Heart right ventricle (tissue), 16 donors: ENCODE results near the gene STMN1. TPM values are rescaled to one million over a fixed set of nuclear protein-coding genes. Genes with fewer than 3 reads are reported as not detected.
A peak's percentile ranks its signal among the peaks of the same experiment; 100 is the strongest.

ENCODE experiments used
- ATAC-seq, 8 donors: fragments of 200-7000 bp; cut with Tn5 transposase; one replicate each; pipeline ENCODE4 v1.9.1; 2020; ENCODE audit warnings: mild to moderate bottlenecking in 8 of 8, moderate library complexity in 8 of 8, moderate number of reproducible peaks in 1 of 8
- DNase-seq, 2 donors: peaks; one replicate each; pipeline ENCODE4 v3.0.0-alpha.2; 2020
- H3K27ac ChIP-seq, 10 donors: fragments of 200-600 bp; sonication (generic) in 2 of 10; one replicate each; pipeline versions ENCODE4 v1.5.0 to v1.8.0; 2020 to 2022; ENCODE audit warnings: mild to moderate bottlenecking in 3 of 10
- H3K27me3 ChIP-seq, 7 donors: fragments of 200-600 bp; one replicate each; pipeline ENCODE4 v1.8.0; 2021 to 2022; ENCODE audit warnings: mild to moderate bottlenecking in 2 of 7
- H3K36me3 ChIP-seq, 9 donors: fragments of 200-600 bp; sonication (generic) in 1 of 9; one replicate each; pipeline versions ENCODE4 v1.5.0 to v1.8.0; 2020 to 2022; ENCODE audit warnings: mild to moderate bottlenecking in 2 of 9
- H3K4me1 ChIP-seq, 9 donors: fragments of 200-600 bp; sonication (generic) in 1 of 9; one replicate each; pipeline versions ENCODE4 v1.5.0 to v1.8.0; 2020 to 2022; ENCODE audit warnings: mild to moderate bottlenecking in 4 of 9
- H3K4me3 ChIP-seq, 10 donors: fragments of 200-600 bp; sonication (generic) in 2 of 10; one replicate each; pipeline versions ENCODE4 v1.5.0 to v1.8.0; 2020 to 2022; ENCODE audit warnings: mild to moderate bottlenecking in 7 of 10, moderate library complexity in 2 of 10
- H3K9me3 ChIP-seq, 11 donors: fragments of 200-600 bp in 10 of 11; sonication (generic) in 2 of 11; one replicate each; pipeline versions ENCODE4 v1.5.0 to v1.8.0; 2013 to 2022; ENCODE audit warnings: mild to moderate bottlenecking in 2 of 11, control low read depth in 1 of 11, moderate library complexity in 1 of 11
- CTCF ChIP-seq, 9 donors: fragments of 200-600 bp; sonication (generic) in 2 of 9; IDR thresholded peaks; one replicate each; pipeline versions ENCODE4 v1.5.0 to v1.8.0; 2021 to 2022; ENCODE audit warnings: antibody characterized with exemption in 9 of 9, mild to moderate bottlenecking in 5 of 9, moderate library complexity in 1 of 9
- WGBS, 2 donors: extraction: QIAGEN DNeasy Blood & Tissue Kit; methylation state at CpG; one replicate each; pipeline ENCODE4 v1.1.7; 2013; ENCODE audit warnings: inconsistent platforms in 1 of 2; 5-methylcytosine and 5-hydroxymethylcytosine counted together
- intact Hi-C, 10 donors: fragments of 100-400 bp; cut with DNase I; formaldehyde crosslinking; loops; one replicate each; pipeline versions ENCODE4 v1.11.1 to v1.14.2; 2022
- polyA plus RNA-seq, 2 donors: library from polyadenylated mRNA; stranded (reverse); fragments of 200-250 nt; gene quantifications; one replicate each; pipeline ENCODE4 v1.2.3, GENCODE V29; 2013
- total RNA-seq, 10 donors: library from RNA; stranded (reverse); fragmentation: NEBNext Ultra II Directional in 3 of 10; extraction: Animal tissue kit (Norgen Biotek cat#: 25700) in 3 of 10; gene quantifications; one replicate each; pipeline versions ENCODE4 v1.2.1 to v1.2.4, GENCODE V29; 2021 to 2023
- donor health status: Arrhythmogenic right ventricular cardiomyopathy.
- donor health status: ischemic (EF 13 %, LVEDD 7.1; RV severe dilation, severe dysfunction).
- donor health status: healthy with polysubstance abuse.
- donor health status: DM: no; HTN: yes; CAD: no.
- donor health status: DM: no; HTN: no; CAD: no.
- donor health status: ischemic (EF 25% LVEDD 6.9; RV normal size, moderate dysfunction).
- donor health status: ischemic (EF 25% LVEDD 5.7; RV mildly dilated, moderate dysfunction).
- donor health status: healthy.
- donor health status: DM: yes; HTN: yes; CAD: no.
- donor health status: Ischemic cardiomyopathy.
- donor health status: ischemic (EF 35%, LVEDD 5.7; RV mildly dilated, moderate dysfunction).
- donor health status: nonischemic (EF 11% LVEDD 7.7; RV severe dilation, severe dysfunction).
- donor health status: DM: yes; HTN: yes; CAD: no.
- donor health status: PGD.
- donor health status: ischemic (EF 29% LVEDD 5.4; RV normal size, mild dysfunction).
- donor health status: nonischemic (EF 23%, LVEDD 6.1; RV moderate dilation, normal function).

STMN1 gene
- total and polyA plus RNA-seq, 12 donors = 16.0 to 85.7 (median 48.7) TPM

DNA sequence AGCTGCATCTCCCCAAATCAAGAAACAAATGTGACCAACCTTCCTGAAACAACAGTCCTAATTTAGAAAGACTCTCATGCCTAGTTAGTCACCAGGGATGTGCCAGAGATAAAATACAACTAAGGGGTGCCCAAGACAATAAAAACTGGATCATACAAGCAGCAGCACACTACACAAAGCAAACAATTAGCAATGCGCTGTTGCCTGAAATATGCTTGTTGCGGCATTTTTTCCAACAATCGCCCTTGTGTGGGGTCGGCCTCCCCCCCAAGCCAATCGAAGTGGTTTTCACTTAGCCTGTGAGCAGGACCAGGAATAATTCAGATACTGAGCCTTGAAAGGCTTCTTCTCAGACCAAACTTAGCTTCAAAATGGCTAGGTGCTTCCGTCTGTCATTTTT is 1.4 kb upstream of the STMN1 start:
- H3K4me3 ChIP-seq = no peak overlapping the region
- no peak for DNase-seq
- ATAC-seq = no peak
- WGBS, 2 donors = 91 to 93% methylated on average over 6 of the region's 6 CpGs
- no peaks in the 10 kb centered on the region for H3K27me3 ChIP-seq
- H3K9me3 ChIP-seq = no peaks in the 10 kb centered on the region
- peak overlapping the region in 3 of 10 donors; percentile 59 to 72 (median 64) for H3K27ac ChIP-seq
- TF ChIP-seq CTCF (IDR thresholded peaks at IDR 0.05) = no peak
- intact Hi-C loops = loop anchor here in 1 of 10 donors (5.0 kb wide), 1 partner anchor 80 kb away; no protein-coding TSS in a partner anchor
- peaks cover 9 to 41% (median 28%) of the 10 kb centered on the region in 9 donors for H3K4me1 ChIP-seq
- peaks cover 0 to 7% (median under 1%) of the 10 kb centered on the region in 9 donors for H3K36me3 ChIP-seq

DNA sequence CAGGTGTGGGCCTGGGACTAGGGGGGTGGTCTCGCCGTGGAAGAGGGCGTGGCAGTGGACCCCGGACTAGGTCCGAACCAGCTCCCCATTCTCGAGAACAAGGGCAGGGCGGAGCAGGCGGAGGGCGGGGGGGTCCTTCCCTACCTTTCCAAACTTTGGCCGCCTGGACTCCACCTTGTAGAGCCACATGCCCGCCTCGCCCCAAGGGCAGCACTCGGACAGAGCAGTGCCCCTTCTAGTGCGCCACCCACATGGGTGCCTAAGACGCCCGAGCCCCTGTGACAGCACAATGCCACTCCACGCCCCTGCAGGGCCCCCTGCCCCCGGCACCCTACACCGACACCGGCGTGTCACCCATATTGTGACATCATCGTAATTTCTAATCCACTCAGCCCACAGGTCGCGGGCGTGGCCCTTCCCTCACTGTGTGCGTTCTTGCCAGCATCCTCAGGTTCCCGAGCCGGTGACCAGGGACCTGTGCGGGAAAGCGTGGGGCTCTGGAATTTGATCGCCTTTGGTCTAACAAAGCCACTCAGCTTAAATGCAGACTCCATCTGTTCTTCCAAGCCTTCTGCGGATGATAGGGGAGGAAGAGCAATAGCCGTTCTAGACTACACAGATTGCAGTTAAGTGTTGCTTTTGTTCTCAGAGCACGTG is 553 bp upstream of the STMN1 start:
- peak in 5 of 8 donors; percentile 3 to 24 (median 5) for ATAC-seq
- Histone ChIP-seq H3K36me3 (peaks cover 0 to 15% (median 4%) of the 10 kb centered on the region in 9 donors), H3K9me3 (no peaks in the 10 kb centered on the region), H3K4me3 (peak overlapping the region; percentile 53 to 82 (median 70)), H3K4me1 (peaks cover 9 to 44% (median 28%) of the 10 kb centered on the region in 9 donors), H3K27ac (peak overlapping the region in 7 of 10 donors; percentile 32 to 77 (median 69)), H3K27me3 (no peaks in the 10 kb centered on the region)
- DNase-seq = no peak
- intact Hi-C loops = loop anchor here in 1 of 10 donors (5.0 kb wide), 1 partner anchor 81 kb away; no protein-coding TSS in a partner anchor
- WGBS, 2 donors = 17 to 26% methylated on average over 27 to 34 of the region's 34 CpGs
- TF ChIP-seq CTCF (IDR thresholded peaks at IDR 0.05) = no peak

GRCh38 chr1:25904943-25905679 is 1.1 kb downstream of the STMN1 start:
- H3K36me3 ChIP-seq = peaks cover 0 to 32% (median 6%) of the 10 kb centered on the region in 9 donors
- no peaks in the 10 kb centered on the region for H3K27me3 ChIP-seq
- H3K4me3 ChIP-seq = peak overlapping the region; percentile 53 to 82 (median 70)
- TF ChIP-seq CTCF (IDR thresholded peaks at IDR 0.05) = peak in 1 of 9 donors; percentile 15
- ATAC-seq (peak; percentile 93 to 97 (median 96)), DNase-seq (peak; percentile 95 to 96)
- H3K9me3 ChIP-seq = no peaks in the 10 kb centered on the region
- H3K27ac ChIP-seq = peak overlapping the region in 9 of 10 donors; percentile 45 to 77 (median 69)
- intact Hi-C loops = loop anchor here in 3 of 10 donors (2.0 to 5.0 kb wide), 2 partner anchors 82 to 94 kb away; partner anchors contain the start of gene PAFAH2 (in 2 of the 3)
- WGBS, 2 donors = 1 to 2% methylated on average over 29 to 34 of the region's 34 CpGs
- peaks cover 9 to 44% (median 28%) of the 10 kb centered on the region in 9 donors for H3K4me1 ChIP-seq

- WGBS, 2 donors = 69 to 77% methylated on average over 3 of the region's 3 CpGs
- H3K27me3 ChIP-seq = no peaks in the 10 kb centered on the region
- no peaks in the 10 kb centered on the region for H3K9me3 ChIP-seq
- peaks cover 0 to 43% (median 6%) of the 10 kb centered on the region in 9 donors for H3K36me3 ChIP-seq
- ATAC-seq (no peak), DNase-seq (no peak)
- H3K27ac ChIP-seq = no peak overlapping the region
- no peak for TF ChIP-seq CTCF (IDR thresholded peaks at IDR 0.05)
- H3K4me3 ChIP-seq = peak overlapping the region in 1 of 10 donors; percentile 69
- intact Hi-C loops = loop anchor here in 2 of 10 donors (2.0 kb wide), 1 partner anchor 95 kb away; the partner anchor contains the start of gene PAFAH2 (in 2 of the 2)
- peaks cover 9 to 44% (median 28%) of the 10 kb centered on the region in 9 donors for H3K4me1 ChIP-seq
These were observed 2.2 kb downstream of the STMN1 start for GRCh38 chr1:25903986-25904385.
